DMS 273 (cell line): ENCODE results near the gene CSF1.
"Not testable (repeated sequence)": the region's sequence is repeated elsewhere in the genome, so short reads cannot be mapped to it uniquely, and the experiment has no call there.

Source experiments
- DNase-seq: peaks from one replicate; lab custom pipeline; 2025; ENCODE audit not compliant: unreplicated experiment; lab: John Stamatoyannopoulos, UW

CSF1 gene

DNA sequence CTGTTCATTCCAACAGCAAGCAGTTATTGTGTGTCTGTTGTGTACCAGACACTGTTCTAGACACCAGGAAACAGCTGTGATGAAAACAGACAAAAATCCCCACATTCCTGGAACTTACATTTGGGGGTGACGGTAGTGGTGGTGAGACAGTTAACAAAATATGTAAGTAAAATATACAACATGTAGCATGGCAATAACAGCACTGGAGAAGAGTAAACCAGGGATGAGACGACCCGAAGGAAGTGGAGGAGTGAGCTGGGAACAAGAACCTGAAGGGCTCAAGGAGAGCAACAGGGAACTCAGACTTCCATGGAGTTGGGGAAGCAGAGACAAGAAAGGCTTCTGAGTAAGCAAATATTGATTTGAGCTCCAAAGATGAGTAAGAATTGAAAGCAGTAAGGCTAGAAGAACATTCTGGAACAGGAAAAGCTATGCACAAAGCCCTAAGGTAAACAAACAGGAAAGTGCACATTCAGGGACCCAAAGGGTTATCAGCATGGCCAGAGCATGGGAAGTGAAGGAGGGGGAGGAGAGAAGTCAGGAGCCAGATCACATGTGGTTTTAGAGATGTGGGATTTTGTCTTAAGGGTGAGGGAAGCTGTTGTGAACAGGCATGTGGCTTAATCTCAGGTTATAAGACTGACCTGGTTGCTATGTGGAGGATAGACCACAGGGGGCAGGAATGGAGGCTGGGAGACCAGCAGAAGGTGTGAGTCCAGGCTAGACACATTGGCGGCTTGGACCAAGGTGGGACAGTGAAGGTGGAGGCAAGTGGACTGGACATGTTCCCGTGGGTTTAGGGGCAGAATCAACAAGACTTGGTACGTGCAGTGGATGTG, 7.3 kb downstream of the CSF1 start:
- DNase-seq, result no peak

GRCh38 chr1:109918671-109919070, 8.0 kb downstream of the CSF1 start:
- no peak for DNase-seq

- no peak for DNase-seq
Measured at GRCh38 chr1:109919303-109919702, 8.7 kb downstream of the CSF1 start.

GRCh38 chr1:109920391-109920790, 9.7 kb downstream of the CSF1 start:
- DNase-seq, result not testable (repeated sequence)

DNA sequence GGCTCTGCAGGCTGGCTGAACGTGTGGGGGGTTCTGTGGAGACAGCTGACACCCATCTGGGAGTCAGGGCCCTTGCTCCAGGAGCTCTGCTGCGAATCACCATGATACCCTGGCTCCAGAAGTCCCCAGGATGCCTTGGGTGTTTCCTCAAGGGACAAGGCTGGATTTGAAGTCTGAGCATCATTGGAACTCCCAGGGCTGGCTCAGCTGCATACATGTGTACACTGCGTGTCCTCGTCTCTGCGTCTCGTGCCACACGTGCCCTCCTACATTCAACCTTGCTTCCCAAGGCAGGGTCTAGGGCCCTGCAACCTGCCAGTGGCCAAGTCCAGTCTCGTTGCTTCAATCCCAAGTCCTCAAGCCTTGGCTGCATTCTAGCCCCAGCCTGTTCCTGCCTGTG, 11.7 kb downstream of the CSF1 start:
- no peak for DNase-seq

DNA sequence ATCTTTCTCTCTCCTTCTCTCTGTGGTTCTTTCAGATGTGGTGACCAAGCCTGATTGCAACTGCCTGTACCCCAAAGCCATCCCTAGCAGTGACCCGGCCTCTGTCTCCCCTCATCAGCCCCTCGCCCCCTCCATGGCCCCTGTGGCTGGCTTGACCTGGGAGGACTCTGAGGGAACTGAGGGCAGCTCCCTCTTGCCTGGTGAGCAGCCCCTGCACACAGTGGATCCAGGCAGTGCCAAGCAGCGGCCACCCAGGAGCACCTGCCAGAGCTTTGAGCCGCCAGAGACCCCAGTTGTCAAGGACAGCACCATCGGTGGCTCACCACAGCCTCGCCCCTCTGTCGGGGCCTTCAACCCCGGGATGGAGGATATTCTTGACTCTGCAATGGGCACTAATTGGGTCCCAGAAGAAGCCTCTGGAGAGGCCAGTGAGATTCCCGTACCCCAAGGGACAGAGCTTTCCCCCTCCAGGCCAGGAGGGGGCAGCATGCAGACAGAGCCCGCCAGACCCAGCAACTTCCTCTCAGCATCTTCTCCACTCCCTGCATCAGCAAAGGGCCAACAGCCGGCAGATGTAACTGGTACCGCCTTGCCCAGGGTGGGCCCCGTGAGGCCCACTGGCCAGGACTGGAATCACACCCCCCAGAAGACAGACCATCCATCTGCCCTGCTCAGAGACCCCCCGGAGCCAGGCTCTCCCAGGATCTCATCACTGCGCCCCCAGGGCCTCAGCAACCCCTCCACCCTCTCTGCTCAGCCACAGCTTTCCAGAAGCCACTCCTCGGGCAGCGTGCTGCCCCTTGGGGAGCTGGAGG, 12.7 kb downstream of the CSF1 start:
- DNase-seq, result no peak

DNA sequence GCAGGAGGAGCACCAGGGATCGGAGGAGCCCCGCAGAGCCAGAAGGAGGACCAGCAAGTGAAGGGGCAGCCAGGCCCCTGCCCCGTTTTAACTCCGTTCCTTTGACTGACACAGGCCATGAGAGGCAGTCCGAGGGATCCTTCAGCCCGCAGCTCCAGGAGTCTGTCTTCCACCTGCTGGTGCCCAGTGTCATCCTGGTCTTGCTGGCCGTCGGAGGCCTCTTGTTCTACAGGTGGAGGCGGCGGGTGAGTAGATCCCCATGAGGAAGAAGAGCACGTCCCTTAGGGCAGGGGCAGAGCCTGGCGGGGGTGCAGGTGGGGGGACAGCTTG, 13.3 kb downstream of the CSF1 start:
- DNase-seq, result no peak

- peak; percentile 70 for DNase-seq
Measured at GRCh38 chr1:109924316-109924715, 13.7 kb downstream of the CSF1 start.

DNA sequence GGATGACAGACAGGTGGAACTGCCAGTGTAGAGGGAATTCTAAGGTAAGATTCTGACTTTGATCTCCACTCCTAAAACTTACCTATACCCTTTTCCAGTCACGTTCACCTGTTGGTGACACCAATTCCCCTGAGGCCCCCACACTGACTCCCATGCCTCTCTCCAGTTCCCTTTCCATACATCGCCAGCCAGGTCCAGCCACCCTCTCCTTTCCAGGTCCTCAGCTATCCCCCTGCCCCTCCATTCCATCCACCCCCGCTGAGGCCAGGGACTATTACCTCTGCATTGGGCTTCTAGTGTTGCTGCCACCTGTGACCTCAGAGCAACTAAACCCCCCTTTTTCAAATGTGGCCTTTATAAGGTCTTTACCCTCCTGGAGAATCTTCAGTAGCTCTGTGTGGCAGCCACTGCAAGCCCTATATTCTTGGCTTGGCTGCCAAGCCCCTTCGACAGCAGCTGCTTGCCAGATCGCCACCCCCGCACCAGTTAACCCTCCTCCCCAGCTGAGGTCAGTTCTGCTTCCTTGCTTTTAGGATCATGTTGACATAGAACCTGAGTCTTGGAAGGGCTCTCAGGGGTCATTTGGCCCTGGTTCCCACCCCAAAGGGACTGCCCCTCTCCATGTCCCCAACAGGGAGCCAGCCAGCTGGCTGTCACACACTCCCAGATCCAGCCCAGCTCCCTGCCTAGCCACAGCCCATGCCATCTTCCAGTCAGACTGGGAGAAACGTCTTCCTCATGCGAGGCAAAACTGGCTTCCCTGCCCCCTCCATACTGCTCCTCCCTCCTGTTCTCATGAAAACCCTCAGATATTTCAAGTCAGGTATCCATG, 14.7 kb downstream of the CSF1 start:
- peak; percentile 59 for DNase-seq

DNA sequence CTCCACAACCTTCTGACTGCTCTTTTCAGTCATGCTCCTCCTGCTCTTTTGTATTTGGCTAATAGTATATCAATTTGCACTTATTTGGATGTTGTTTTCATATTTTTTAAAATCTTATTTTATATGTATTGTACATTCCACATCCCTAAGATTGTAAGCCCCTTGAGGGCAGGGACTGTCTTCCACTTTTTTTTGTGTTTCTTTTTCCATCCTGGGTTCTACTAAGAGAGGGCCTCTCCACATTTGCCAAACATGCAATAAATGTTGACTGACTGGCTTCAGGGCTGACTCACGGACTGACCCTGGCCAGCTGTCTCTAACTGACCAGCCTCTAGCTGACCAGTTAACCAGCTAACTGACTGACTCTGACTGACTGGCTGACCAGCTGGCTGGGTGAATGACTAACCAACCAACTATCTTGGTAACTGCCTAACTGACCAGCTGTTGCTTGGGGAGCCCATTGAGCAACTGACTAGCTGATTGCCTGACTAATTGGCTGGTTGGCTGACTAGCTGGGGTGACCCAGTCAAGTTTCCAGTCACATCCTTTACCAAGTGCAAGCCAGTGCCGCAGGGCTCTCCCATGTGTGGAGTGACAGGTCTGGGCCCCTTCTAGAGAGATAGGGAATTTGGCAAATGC, 16.1 kb downstream of the CSF1 start:
- DNase-seq, result no peak

GRCh38 chr1:109927356-109927755, 16.7 kb downstream of the CSF1 start:
- DNase-seq, result no peak

DNA sequence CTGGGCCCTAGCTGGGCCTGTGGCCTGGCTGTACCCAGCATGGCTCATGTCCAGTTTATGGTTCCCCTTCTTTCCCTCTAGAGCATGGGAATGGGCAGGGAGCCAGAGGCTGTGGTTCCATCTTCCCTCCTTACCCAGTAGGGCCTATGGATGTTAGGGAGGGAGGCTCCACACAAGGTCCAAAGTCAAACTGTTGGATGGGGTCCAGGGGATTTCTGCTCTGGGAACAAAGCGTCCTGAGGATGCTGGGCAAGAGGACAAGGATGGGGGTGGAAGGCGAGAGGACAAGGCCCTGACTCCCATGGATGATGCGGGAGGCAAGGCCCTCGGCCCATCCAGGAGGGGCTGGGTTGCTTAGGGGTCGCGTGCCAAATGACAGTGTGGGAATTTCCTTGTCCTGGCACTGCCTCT, 17.3 kb downstream of the CSF1 start:
- no peak for DNase-seq

- DNase-seq, result no peak
Measured at GRCh38 chr1:109928591-109929111, 18.0 kb downstream of the CSF1 start.

- no peak for DNase-seq
Measured at GRCh38 chr1:109929170-109929569, 18.5 kb downstream of the CSF1 start.

- no peak for DNase-seq
Measured at GRCh38 chr1:109929588-109930251, 19.1 kb downstream of the CSF1 start.

DNA sequence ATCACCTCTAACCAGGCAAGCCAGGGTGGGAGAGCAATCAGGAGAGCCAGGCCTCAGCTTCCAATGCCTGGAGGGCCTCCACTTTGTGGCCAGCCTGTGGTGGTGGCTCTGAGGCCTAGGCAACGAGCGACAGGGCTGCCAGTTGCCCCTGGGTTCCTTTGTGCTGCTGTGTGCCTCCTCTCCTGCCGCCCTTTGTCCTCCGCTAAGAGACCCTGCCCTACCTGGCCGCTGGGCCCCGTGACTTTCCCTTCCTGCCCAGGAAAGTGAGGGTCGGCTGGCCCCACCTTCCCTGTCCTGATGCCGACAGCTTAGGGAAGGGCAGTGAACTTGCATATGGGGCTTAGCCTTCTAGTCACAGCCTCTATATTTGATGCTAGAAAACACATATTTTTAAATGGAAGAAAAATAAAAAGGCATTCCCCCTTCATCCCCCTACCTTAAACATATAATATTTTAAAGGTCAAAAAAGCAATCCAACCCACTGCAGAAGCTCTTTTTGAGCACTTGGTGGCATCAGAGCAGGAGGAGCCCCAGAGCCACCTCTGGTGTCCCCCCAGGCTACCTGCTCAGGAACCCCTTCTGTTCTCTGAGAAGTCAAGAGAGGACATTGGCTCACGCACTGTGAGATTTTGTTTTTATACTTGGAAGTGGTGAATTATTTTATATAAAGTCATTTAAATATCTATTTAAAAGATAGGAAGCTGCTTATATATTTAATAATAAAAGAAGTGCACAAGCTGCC, 19.8 kb downstream of the CSF1 start:
- DNase-seq, result no peak

GRCh38 chr1:109931189-109931731, 20.6 kb downstream of the CSF1 start:
- peak; percentile 24 for DNase-seq

DNA sequence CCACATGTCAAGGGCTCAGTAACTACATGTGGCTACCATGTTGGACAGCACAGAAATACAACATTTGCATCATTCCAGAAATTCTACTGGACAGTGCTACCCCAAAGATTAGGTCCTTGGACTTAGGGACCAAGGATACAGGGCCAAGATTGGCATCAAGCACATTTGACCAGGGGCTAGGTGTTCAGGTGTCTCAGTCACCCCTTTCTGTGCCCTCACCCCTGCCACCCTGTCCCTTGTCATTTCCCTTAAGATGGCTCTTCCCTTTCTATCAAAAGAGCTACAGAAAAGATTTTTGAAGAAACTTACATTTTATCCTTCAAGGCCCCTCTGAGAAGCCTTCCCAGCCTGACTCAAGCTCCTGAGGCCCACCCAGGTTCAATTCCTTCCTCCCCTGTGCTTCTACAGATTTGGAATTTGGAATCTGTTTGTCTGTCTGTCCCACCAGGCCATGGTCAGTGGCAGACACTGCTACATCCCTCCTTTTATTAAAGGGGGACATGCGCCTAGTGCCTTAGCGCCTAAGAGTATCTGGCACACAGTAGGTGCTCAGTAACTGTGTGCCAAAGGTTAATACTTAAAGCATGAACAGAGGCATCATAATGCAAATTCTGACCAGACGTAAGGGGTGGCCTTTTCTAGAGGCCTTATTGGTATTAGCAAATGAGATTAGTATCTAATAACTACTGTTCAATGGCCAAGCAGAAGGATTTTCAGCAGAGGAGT, 21.4 kb downstream of the CSF1 start:
- DNase-seq, result no peak

- DNase-seq, result no peak
Measured at GRCh38 chr1:109932679-109933078, 22.0 kb downstream of the CSF1 start.
